Neutrophil (primary cell): Measurements from ENCODE around the gene MADCAM1.

Source experiments
- H3K27ac ChIP-seq: fragments of 200-600 bp; sonication (generic); 2 replicates; pipeline ENCODE4 v1.5.1; 2016; ENCODE audit warnings: mild to moderate bottlenecking, moderate library complexity
- H3K27me3 ChIP-seq: fragments of 200-600 bp; sonication (generic); 2 replicates; pipeline ENCODE4 v1.6.0; 2016; ENCODE audit warnings: mild to moderate bottlenecking
- H3K36me3 ChIP-seq: fragments of 200-600 bp; sonication (generic); 2 replicates; pipeline ENCODE4 v1.5.1; 2017
- H3K4me1 ChIP-seq, 2 experiments: fragments of 200-600 bp in 1 of 2; sonication (generic) in 1 of 2; 1 replicate in 1 of 2; 2 replicates in 1 of 2; pipeline versions ENCODE4 v1.5.1 to v1.6.1; 2013 to 2016; ENCODE audit warnings: low read depth in 1 of 2, low read length in 1 of 2, mild to moderate bottlenecking in 1 of 2, moderate library complexity in 1 of 2; ENCODE audit not compliant: control insufficient read depth in 1 of 2, insufficient read depth in 1 of 2
- H3K4me3 ChIP-seq, 2 experiments: fragments of 200-600 bp in 1 of 2; sonication (generic) in 1 of 2; 1 replicate in 1 of 2; 2 replicates in 1 of 2; pipeline ENCODE4 v1.5.1; 2013 to 2016; ENCODE audit warnings: low read depth in 1 of 2, low read length in 1 of 2, mild to moderate bottlenecking in 1 of 2, moderate library complexity in 1 of 2
- H3K9me3 ChIP-seq: fragments of 200-600 bp; sonication (generic); 2 replicates; pipeline ENCODE4 v1.5.1; 2016
- TF ChIP-seq, protein P1 (sequence below): fragments of 200-600 bp; sonication (generic); IDR thresholded peaks from 2 replicates; pipeline ENCODE4 v1.5.1; 2016; ENCODE audit warnings: antibody characterized with exemption

The MADCAM1 gene

DNA sequence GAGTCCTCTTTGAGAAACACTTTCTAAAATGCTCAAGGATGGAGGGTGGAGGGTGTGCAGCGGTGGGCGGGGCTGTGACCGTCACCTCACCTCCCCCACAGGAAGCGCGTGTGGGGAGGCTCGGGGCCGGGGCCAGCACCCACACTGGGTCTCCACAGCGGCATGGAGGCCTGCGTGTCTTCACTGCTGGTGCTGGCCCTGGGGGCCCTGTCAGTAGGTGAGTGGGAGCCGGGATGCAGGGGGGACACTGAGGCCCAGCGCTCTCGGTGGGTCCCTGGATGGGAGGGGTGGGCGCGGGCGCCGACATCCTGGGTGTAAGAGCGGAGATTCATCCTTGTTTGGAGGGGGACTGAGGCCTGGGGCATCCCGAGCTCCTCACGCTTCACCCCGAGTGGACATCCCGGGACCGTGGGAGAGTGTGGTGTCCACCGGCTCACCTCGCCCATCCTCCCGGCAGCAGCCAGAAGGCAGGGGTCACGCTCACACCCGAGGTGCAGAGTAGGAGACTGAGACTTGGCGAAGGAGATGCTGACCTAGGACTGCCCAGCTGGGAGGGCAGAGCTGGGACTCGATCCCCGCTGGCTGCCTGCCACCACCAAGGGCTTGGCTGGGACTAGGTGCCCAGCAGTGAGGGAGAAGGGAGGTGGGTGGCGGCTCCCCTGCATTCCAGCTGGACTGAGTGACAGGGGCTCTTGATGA lies 47.8 kb downstream of the MADCAM1 start, which contains the start of gene GZMM:
Gene GZMM, plus strand, starts transcription at position 144 of the 699 bp plus-strand sequence. Its CDS starts 19 bp downstream, at position 163.
- no peak within 1 kb of the TSS for H3K4me3 ChIP-seq
- H3K4me1 ChIP-seq = no peaks in the 10 kb centered on the region

DNA sequence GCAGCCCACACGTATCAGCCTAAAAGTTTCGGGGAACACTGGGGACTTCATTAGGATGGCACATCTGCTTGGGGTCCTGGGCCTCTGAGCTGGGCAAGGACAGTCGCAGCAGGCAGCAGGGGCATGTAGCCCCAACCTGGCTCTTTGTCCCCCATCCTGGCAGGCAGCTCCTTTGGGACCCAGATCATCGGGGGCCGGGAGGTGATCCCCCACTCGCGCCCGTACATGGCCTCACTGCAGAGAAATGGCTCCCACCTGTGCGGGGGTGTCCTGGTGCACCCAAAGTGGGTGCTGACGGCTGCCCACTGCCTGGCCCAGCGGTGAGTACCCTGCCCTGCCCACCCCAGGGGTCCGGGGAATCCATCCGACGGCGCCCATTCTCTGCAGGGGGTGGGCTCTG lies 50.8 kb downstream of the MADCAM1 start:
- H3K36me3 ChIP-seq = peaks cover 13% of the 10 kb centered on the region
- H3K27ac ChIP-seq = no peak overlapping the region
- peaks cover 19% of the 10 kb centered on the region for H3K27me3 ChIP-seq
- TF ChIP-seq, protein P1, sequence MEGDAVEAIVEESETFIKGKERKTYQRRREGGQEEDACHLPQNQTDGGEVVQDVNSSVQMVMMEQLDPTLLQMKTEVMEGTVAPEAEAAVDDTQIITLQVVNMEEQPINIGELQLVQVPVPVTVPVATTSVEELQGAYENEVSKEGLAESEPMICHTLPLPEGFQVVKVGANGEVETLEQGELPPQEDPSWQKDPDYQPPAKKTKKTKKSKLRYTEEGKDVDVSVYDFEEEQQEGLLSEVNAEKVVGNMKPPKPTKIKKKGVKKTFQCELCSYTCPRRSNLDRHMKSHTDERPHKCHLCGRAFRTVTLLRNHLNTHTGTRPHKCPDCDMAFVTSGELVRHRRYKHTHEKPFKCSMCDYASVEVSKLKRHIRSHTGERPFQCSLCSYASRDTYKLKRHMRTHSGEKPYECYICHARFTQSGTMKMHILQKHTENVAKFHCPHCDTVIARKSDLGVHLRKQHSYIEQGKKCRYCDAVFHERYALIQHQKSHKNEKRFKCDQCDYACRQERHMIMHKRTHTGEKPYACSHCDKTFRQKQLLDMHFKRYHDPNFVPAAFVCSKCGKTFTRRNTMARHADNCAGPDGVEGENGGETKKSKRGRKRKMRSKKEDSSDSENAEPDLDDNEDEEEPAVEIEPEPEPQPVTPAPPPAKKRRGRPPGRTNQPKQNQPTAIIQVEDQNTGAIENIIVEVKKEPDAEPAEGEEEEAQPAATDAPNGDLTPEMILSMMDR = no peak
- peaks cover 3 to 5% of the 10 kb centered on the region in 2 experiments for H3K4me1 ChIP-seq
- H3K9me3 ChIP-seq = no peaks in the 10 kb centered on the region
- no peak overlapping the region for H3K4me3 ChIP-seq

More for the DNA sequence above, 47.8 kb downstream of the MADCAM1 start, which contains the start of gene GZMM:
- no peaks in the 10 kb centered on the region for H3K9me3 ChIP-seq
- peaks cover 35% of the 10 kb centered on the region for H3K36me3 ChIP-seq
- H3K27me3 ChIP-seq = peaks cover 19% of the 10 kb centered on the region
- no peak within 1 kb of the TSS for H3K27ac ChIP-seq
- TF ChIP-seq, protein P1 = no peak

DNA sequence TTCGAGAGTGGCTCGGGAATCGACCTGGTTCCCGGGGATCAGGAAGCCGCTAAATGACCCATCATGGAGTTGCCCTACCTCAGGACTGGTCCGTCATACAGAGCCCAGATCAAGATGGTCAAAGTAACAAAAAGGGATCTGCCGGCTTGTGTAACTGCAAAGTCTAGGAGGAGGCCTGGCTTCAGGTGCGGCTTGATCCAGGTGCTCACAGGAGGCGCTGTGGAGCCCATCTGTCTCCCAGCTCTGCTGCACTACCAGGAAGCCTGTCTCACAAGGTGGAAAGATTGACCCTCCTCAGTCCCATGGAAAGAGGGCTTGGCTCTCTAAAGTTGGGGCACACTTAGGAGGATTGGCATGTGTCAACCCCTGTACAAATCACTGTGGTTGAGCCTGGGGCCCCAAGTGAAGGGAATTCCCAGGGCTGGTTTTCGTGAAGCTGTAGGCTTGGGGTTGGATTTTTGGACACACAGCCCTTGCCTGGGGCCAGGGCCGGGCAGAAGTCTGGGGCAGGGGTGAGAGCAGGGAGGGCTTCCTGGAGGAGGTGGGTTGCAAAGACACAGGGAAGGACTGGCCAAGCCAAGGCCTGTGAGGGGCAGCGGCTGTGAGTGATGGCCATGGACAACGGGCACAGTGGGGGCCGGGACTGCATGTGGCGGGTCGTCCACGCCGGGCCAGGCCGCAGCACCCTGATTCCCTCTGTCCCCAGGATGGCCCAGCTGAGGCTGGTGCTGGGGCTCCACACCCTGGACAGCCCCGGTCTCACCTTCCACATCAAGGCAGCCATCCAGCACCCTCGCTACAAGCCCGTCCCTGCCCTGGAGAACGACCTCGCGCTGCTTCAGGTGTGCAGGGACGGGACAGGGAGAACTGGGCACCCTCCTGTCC lies 51.8 kb downstream of the MADCAM1 start:
- Histone ChIP-seq H3K4me3 (no peak overlapping the region), H3K4me1 (peaks cover 3 to 5% of the 10 kb centered on the region in 2 experiments)

DNA sequence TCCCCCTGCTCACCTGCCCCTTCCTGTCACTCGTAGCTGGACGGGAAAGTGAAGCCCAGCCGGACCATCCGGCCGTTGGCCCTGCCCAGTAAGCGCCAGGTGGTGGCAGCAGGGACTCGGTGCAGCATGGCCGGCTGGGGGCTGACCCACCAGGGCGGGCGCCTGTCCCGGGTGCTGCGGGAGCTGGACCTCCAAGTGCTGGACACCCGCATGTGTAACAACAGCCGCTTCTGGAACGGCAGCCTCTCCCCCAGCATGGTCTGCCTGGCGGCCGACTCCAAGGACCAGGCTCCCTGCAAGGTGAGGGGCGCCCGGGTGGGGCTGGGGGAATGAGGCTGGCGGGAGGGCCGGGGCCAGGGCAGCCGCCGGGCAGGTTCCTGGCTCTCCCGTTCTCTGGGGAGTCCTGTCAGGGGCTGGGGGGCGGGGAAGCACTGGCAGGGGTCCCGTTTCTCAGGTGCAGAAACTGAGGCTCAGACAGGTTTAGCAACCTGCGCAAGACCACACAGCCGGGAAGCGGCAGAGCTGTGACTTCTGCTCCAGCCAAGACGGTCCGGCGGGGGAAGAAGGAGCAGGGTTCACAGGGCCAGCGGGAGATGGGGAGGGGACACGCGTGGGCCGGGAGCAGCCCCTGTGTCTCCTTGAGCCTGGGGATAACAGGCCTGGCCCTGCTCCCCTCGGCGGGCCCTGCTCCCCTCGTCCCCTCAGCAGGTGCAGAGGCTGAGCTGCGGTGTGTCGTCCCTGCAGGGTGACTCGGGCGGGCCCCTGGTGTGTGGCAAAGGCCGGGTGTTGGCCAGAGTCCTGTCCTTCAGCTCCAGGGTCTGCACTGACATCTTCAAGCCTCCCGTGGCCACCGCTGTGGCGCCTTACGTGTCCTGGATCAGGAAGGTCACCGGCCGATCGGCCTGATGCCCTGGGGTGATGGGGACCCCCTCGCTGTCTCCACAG lies 52.9 kb downstream of the MADCAM1 start:
- Histone ChIP-seq H3K4me1 (peaks cover 3 to 5% of the 10 kb centered on the region in 2 experiments), H3K27me3 (peaks cover 15% of the 10 kb centered on the region), H3K36me3 (no peaks in the 10 kb centered on the region), H3K4me3 (no peak overlapping the region), H3K27ac (no peak overlapping the region), H3K9me3 (no peaks in the 10 kb centered on the region)
- TF ChIP-seq, protein P1 = no peak

More for the DNA sequence above, 51.8 kb downstream of the MADCAM1 start:
- Histone ChIP-seq H3K27ac (no peak overlapping the region), H3K36me3 (peaks cover 4% of the 10 kb centered on the region), H3K27me3 (peaks cover 19% of the 10 kb centered on the region), H3K9me3 (no peaks in the 10 kb centered on the region)
- TF ChIP-seq, protein P1 = no peak

DNA sequence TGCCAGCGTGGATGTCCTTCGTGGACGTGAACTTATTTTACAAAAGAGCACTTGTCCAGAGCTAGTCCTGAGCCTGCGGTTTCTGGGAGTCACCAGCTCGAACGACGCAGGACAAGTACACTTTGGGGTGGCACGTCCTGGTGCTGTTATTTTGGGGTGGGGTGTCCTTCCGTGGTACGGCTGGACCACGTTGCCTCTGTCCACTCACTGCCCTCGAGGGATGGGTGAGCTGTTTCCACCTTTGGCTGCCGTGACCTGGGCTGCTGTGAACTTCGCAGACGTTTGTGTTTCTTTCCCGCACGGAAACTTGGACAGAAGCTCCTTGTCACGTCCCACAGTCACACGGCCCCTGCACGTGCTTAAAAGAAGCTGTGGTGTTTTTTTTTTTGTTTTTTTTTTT lies 58.5 kb downstream of the MADCAM1 start:
- Histone ChIP-seq H3K27ac (no peak overlapping the region), H3K4me3 (no peak overlapping the region), H3K27me3 (no peaks in the 10 kb centered on the region), H3K9me3 (no peaks in the 10 kb centered on the region), H3K36me3 (no peaks in the 10 kb centered on the region), H3K4me1 (peaks cover 16 to 33% of the 10 kb centered on the region in 2 experiments)
- TF ChIP-seq, protein P1 = no peak
